ENCODE data around the gene PADI4.

PADI4 gene

DNA sequence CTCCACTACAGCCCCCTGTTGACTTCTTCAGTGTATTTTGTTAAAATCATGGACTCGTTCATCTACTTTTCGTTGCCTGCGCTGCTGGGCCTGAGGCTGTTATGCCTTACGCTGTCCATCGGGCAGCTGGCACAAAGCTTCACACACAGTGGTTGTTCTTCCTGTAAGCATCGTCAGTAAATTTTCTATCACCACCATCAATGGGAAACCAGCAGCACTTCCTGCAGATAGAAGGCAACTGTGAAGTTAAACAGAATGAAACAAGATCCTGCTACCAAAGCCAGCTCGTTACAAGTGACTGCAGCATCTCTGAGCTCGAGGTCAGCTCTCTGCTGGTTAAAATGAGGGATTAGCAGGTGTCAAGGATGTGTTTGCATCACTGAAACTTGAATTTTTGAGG is 42.1 kb downstream of the PADI4 start:
- no peak for DNase-seq (ENCODE audit: low read depth)

GRCh38 chr1:17350928-17351446 is 43.0 kb downstream of the PADI4 start:
- no peak for DNase-seq (ENCODE audit: low read depth)

- no peak for DNase-seq (ENCODE audit: low read depth)
These were observed 43.8 kb downstream of the PADI4 start for GRCh38 chr1:17351598-17352324.

DNA sequence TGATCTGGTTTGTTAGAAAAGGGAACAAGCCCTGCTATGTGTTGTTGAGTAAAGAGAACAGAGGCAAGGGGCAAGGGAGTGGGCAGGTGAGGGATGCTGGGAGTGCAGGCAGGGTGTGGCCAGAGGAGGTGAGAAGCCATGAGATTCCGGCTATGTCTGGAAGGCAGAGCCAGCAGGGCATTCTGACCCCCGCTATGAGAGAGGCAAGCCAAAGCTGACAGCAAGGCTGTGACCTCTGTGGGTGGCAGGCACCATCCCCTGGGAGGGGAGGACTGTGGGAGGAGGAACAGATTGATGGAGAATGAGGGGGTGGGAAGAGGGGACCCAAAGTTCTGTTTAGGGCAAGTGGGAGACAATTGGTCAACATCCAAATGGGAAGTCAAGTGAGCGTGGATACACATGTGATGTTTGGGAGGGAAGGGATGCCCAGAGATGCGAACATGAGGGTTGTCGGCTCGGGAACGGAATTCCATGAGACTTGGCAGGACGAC is 44.5 kb downstream of the PADI4 start:
- no peak for DNase-seq (ENCODE audit: low read depth)

- DNase-seq (ENCODE audit: low read depth) = no peak
These were observed 47.9 kb downstream of the PADI4 start for GRCh38 chr1:17355898-17356297.

DNA sequence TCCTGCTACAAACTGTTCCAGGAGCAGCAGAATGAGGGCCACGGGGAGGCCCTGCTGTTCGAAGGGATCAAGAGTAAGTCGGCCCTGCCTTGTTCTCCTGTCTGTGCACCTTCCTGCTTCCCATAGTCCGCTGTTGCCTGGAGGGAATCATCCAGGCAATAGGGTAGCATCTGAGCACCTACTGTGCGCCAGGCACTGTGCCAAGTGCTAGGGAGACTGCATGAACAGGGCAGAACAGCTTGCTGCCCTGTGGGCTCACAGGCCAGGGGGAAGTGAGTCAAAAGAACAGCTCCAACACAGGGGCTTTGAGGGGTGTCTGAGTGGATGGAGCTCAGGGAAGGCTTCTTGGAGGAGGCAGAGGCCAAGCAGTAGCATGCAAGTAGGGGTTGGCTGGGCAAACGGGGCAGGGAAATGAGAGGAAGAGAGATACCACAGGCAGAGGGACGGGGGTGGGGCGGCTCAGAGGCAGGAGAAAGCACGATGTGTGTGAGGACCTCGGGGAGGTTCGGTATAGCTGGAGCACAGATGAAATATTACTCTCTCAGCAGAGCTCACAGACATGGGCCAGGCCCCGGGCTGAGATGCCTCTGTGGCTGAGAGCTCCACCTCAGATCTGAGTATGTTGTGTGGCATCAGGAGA is 48.5 kb downstream of the PADI4 start:
- no peak for DNase-seq (ENCODE audit: low read depth)

GRCh38 chr1:17358557-17358956 is 50.6 kb downstream of the PADI4 start:
- DNase-seq (ENCODE audit: low read depth) = no peak

GRCh38 chr1:17359031-17359430 is 51.0 kb downstream of the PADI4 start:
- no peak for DNase-seq (ENCODE audit: low read depth)

DNA sequence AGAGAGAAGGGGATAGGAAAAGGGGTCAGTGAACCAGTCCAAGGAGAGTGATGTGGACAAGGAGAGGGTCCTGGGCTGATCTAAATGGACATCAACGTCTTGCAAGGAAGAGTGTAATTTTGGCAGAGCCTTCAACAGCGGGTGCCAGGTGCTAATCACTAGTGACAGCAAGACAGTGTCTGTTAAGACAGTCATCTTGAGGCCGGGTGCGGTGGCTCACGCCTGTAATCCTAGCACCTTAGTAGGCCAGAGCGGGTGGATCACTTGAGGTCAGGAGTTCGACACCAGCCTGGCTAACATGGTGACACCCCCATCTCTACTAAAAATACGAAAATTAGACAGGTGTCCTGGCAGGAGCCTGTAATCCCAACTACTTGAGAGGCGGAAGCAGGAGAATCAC is 51.8 kb downstream of the PADI4 start:
- DNase-seq (ENCODE audit: low read depth) = no peak

DNA sequence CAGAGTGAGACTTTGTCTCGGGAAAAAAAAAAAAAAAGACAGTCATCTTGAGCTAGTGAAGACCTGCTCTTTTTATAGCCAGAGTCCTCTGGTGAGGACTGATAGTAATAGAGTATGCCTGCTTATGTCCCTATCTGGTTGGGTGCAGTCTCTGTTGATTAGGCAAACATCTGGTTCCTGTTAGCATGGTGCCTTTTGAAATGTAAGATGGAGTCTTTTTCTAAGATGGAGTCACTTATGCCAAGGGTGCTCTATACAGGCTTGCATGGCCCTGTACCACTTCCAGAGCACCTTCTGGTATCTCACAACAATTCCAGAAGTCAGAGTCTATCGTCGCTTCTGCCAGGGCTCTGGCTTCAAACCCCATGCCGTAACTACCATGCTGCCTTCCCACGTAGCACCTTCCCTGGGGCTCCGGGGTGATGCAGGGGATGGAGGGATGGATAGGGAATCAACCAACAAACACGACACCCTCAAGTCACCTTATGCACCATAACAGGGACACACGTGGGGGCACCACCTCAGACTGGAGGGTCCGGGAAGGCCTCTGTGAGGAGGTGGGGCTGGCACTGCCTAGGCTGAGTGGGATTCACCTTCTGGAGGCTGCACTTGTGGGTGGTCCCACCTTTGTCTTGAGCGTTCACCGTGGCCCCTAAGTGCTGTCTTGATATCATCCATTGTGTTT is 52.4 kb downstream of the PADI4 start:
- DNase-seq (ENCODE audit: low read depth) = no peak

GRCh38 chr1:17361687-17362086 is 53.7 kb downstream of the PADI4 start:
- no peak for DNase-seq (ENCODE audit: low read depth)

DNA sequence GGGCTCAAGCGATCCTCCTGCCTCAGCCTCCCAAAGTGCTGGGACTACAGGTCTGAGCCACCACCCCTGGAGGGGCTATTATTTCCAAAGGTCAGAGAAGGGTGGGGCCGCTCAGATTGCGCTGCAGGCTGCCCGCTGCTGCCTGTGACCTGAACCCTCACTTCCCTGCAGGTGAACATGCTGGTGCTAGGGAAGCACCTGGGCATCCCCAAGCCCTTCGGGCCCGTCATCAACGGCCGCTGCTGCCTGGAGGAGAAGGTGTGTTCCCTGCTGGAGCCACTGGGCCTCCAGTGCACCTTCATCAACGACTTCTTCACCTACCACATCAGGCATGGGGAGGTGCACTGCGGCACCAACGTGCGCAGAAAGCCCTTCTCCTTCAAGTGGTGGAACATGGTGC is 55.4 kb downstream of the PADI4 start:
- no peak for DNase-seq (ENCODE audit: low read depth)

DNA sequence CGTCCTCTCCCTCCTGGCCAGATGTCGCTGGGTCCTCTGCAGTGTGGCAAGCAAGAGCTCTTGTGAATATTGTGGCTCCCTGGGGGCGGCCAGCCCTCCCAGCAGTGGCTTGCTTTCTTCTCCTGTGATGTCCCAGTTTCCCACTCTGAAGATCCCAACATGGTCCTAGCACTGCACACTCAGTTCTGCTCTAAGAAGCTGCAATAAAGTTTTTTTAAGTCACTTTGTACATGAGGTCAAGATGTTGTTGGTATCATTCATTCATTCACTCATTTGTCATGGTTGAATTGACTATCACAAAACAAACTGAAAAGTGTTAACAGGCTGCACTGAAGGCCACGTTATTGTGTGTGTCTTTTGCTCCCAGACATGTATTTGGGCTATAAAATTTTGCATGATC is 55.8 kb downstream of the PADI4 start:
- no peak for DNase-seq (ENCODE audit: low read depth)

DNA sequence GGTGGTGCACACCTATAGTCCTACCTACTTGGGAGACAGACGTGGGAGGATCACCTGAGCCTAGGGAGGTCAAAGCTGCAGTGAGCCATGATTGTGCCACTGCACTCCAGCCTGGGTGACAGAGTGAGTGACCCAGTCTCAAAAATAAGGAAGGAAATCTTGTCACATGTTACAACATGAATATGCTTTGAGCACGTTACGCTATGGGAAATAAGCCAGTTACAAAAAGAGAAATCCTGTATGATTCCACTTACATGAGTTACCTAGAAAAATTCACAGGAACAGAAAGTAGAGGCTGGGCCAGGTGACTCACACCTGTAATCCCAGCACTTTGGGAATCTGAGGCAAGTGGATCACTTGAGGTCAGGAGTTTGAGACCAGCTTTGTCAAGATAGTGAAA is 57.3 kb downstream of the PADI4 start:
- DNase-seq (ENCODE audit: low read depth) = no peak

GRCh38 chr1:17369466-17369865 is 61.5 kb downstream of the PADI4 start:
- peak; percentile 22 for DNase-seq (ENCODE audit: low read depth)

GRCh38 chr1:17370618-17371017 is 62.6 kb downstream of the PADI4 start:
- no peak for DNase-seq (ENCODE audit: low read depth)

DNA sequence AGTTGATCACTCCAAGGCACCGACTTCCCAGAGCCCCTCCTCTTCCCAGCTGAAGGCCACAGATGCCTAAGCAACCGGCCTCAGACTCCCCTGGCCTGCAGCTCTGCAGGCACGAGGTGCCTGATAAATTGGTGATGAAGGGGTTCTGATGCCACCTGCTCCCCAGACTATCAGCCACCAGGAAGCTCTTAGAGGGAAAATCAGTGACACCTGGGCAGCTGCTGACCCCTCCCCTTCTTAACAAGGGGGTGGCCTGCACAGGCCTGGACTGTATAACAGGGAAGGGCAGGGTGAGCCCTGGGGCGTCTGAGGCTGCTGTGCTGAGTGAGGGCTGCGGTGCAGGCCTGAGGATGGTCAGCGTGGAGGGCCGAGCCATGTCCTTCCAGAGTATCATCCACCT is 63.9 kb downstream of the PADI4 start, which contains the start of gene PADI6:
TSS of gene PADI6 (plus strand) at position 301 of the 400 bp plus-strand sequence. CDS start at position 351, 50 bp downstream.
- DNase-seq (ENCODE audit: low read depth) = no peak

DNA sequence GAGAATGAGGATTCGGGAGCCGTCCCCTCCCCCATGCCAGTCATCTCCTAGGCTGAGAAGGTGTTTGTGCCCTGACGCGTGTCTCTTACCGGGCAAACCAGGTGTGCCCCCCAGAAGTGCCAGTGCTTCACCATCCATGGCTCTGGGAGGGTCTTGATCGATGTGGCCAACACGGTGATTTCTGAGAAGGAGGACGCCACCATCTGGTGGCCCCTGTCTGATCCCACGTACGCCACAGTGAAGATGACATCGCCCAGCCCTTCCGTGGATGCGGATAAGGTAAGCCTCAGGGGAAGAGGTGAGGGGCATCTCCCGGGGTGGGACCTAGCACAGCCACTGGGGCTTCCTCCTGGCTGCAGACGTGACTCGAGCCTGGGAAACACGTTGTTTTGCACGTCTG is 65.0 kb downstream of the PADI4 start:
- DNase-seq (ENCODE audit: low read depth) = no peak

DNA sequence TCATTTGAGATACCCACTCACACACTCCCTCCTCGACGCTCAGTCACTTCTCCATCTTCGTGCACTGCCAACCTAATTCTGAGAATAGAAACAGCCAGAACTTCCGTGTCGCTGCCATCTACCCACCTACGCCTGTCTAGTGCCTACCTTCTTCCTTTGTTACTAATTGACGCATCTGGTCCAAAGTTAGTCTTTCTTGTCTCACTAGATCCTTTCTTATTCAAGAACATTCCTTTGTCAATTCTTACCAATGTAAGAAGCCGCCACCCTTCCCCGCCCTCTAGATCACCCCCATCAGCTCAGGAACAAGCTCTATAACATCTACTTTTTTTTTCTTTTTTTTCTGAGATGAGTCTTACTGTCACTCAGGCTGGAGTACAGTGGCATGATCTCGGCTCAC is 67.7 kb downstream of the PADI4 start:
- DNase-seq (ENCODE audit: low read depth) = no peak

DNA sequence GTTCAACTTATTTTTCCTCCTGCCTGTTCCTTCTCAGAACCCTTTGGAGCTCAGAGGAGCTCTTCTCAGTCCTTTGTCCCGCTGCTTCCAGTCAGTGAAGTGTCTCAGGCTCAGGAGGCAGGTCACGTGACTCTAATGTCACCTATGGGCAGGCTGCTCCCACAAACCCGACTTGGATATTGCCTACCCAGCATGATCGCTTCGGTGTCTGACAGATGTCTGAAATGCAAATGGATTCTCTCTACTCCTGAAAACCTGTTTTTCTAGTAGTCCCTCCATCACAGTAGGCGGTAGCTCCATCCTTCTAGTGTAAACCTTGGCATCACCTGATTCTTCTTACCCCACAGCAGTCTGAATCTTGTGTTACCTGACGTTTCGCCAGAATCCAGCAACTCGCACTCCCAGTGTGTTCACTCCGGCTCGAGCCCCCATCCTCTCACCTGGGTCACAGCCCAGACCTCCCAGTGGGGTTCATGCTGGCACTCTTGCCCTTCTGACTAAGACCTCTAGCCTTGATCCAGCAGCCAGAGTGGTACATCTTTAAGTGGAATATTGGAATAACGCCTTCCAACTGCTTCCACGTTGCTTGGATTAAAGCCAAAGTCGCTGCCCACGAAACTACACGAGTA is 69.4 kb downstream of the PADI4 start:
- no peak for DNase-seq (ENCODE audit: low read depth)

GRCh38 chr1:17381161-17381560 is 73.2 kb downstream of the PADI4 start:
- DNase-seq (ENCODE audit: low read depth) = no peak

GRCh38 chr1:17392199-17392740 is 84.3 kb downstream of the PADI4 start:
- DNase-seq (ENCODE audit: low read depth) = no peak

All from amniotic epithelial cell (primary cell).